ENCODE results near the gene ROBO1.
A peak's percentile ranks its signal among the peaks of the same experiment; 100 is the strongest.

ROBO1 gene

GRCh38 chr3:78974181-78974790 lies 793.5 kb downstream of the ROBO1 start:
- peak; percentile 27 for DNase-seq (ENCODE audit: low read depth)

DNA sequence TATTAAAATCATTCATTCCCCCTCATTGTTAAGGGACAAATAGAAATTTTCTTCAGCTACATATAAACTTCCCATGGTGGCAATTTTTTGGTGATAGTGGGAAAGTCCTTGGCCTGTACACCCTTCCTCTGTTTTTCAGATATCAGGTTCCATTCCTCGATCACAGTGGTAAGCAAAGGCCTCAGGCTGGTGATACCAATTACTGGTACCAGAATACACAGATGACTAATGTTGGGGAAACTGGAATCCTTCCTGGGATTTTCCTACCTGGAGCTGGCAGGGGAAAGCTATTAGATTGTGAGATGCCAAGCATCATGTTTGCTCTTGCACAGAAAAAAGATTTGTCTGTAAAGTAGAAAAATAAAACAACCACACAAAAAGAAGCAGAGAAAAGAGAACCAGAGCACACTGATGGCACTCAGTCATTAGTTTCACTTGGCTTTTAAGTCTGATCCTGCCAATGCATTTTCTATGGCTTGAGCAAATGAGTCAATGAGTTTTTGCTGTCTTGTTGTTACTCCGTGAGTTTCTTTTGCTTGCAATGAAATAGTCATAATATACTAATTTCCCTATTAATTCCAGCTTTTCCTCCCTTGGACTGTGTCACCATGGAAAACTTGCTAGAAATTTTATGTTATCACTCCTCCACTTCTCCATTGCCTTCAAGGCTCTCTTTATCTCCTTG lies 795.0 kb downstream of the ROBO1 start:
- DNase-seq (ENCODE audit: low read depth): no peak

GRCh38 chr3:78970656-78971055 lies 797.1 kb downstream of the ROBO1 start:
- DNase-seq (ENCODE audit: low read depth): no peak

- DNase-seq (ENCODE audit: low read depth): peak; percentile 31
Observed at GRCh38 chr3:78969483-78969882, 798.3 kb downstream of the ROBO1 start.

GRCh38 chr3:78967061-78967460 lies 800.7 kb downstream of the ROBO1 start:
- no peak for DNase-seq (ENCODE audit: low read depth)

- DNase-seq (ENCODE audit: low read depth): no peak
Observed at GRCh38 chr3:78963771-78964170, 804.0 kb downstream of the ROBO1 start.

DNA sequence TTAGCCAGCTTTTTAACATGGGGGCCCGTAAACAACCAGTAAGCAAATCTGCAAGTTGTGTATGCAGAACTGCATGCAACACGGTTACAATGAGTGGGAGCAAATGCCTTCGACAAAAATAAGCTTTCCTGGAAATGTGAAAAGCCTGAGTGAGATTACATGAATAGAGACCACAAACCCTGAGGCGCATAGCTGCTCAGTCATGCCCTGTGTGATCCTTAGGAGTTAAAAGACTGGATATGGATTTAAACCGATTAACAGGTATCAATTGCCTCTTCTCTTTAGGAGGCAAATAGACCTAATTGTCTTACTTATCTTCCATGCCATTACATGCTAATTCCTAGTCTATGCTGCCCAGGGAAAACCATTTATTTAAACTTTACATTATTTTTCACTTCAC lies 810.3 kb downstream of the ROBO1 start:
- no peak for DNase-seq (ENCODE audit: low read depth)

DNA sequence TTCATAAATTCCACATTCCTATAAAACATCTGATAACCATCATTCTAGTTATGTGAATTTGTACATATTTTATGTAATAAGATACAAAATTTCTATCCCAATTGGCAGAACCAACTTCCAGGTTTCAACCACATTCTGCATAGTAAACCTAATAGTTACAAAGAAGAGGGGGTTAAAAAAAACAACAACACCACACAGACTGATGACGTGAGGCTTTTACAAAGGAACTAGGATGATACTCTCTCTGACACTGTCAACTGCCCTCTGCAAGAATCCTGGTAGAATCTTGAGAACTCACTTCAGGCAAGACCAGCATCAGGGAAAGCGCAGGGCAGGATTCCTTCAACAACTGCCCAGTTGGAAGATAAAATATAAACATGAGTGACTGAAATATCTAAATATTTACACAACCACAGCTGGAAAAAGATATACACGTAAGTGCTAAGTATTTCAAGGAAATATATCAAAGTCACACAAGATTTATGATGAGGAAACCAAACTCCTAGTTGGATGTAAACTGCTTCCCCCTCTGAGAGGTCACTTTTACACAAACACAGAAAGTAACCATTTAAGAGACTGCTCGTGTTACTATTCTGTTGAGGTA lies 816.4 kb downstream of the ROBO1 start:
- DNase-seq (ENCODE audit: low read depth): no peak

DNA sequence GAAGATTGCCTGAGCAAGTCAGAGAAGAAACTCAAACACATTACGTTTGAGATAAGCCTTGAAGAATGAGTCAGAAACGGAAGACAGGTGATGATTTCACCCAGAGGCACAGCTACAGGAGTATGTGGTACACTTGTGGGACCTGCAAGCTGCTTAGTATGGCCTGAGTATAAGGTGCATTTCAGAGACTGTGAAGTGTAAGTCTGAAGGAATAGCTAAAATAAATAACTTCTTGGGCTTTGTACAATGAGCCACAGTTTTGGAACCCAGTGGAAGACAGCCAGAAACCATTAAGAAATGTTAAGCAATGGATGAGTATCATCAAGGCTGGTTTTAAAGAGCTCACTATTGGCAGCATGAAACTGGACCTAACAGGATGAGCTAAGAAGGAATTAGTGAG lies 826.2 kb downstream of the ROBO1 start:
- peak; percentile 85 for DNase-seq (ENCODE audit: low read depth)

DNA sequence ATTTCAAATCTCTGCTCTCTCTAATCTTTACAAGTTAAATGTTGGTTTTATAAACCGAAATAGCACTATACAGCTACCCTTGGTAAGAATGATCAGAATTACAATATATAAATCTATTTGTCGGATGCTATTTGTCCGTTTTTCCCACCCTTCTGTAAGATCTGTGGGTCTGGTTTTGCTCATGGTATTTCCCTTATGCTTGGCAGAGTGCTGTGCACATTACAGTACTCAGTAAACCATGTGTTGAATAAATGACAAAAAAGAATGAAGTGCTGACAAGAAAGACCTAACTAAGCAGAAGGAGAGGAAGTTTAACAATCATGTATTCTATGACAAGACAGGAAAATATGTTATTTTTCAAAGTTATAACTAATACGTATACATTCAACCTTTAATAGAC lies 827.2 kb downstream of the ROBO1 start:
- DNase-seq (ENCODE audit: low read depth): no peak

DNA sequence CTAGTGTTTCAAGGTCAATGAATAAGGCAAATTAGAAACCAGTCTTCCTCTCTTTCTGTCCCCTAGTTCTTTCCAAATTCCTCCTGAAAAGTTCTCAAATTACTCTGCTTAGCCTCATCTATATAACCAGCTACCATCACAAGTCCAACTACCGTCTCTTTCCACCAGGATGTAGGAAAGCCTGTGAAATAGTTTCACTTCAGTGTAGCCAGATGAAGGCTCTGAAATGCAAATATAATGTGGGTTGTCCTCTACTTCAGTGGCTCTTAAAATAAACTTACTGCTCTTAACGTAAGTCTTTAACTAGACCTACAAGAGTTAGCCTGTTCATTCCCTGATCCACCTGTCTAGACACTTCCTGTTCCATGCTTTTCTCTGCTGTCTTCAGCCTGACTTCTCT lies 827.7 kb downstream of the ROBO1 start:
- no peak for DNase-seq (ENCODE audit: low read depth)

DNA sequence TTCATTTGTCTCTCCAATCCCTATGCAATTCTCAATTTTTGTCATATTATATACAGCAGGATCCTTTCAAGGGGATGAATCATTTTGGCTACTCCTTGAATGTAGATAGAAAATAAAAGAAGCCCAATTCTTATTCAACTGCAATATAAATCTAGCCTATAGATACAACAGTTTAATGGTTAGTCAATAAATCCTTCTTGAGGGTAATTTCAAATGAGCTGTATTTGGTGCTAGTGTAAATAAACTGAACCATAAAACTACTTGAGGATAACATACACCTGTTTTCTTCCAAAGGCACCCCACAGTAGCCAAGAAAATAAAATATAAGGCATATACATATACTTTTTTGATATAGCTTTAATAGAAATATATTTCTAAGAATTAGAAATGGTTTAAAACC lies 830.3 kb downstream of the ROBO1 start:
- DNase-seq (ENCODE audit: low read depth): no peak

- no peak for DNase-seq (ENCODE audit: low read depth)
Observed at GRCh38 chr3:78927759-78928158, 840.0 kb downstream of the ROBO1 start.

DNA sequence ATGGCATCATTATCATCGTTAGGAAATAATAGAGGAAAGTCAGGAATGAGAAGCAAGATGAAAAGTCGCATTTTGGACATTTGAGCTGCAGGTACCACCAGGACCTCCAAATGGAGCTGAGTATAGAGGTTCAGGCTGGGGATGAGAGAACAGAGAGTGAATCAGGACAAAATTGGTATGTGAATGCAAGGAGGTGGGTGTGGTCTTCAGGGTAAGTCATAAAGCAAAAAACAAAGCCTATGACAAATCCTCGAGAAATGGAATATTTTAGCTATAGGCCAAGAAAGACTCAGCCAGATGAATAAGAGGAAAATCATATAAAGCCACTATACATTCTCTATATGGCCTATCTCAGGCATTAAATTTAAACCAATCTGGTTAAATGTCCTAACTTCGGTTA lies 841.3 kb downstream of the ROBO1 start:
- DNase-seq (ENCODE audit: low read depth): no peak

DNA sequence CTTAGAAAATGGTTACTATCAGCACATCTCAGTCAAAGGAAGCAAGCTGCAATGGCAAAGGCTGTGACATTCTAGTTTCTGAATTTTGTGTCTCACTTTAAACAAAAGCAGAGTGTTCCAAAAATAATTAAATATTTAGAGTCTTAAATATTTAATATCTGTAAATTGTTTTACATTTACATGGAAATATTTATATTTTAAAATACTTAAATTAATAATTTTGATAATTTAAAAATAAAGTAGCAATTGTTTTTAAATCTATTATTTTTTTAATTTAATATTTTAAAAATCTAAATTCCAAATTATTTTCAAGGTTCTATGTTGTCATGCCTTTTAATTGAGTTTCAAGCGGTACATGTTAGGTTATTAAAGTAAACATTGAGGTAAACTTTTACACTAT lies 843.1 kb downstream of the ROBO1 start:
- no peak for DNase-seq (ENCODE audit: low read depth)

GRCh38 chr3:78919021-78919755 lies 848.6 kb downstream of the ROBO1 start:
- DNase-seq (ENCODE audit: low read depth): peak; percentile 68

DNA sequence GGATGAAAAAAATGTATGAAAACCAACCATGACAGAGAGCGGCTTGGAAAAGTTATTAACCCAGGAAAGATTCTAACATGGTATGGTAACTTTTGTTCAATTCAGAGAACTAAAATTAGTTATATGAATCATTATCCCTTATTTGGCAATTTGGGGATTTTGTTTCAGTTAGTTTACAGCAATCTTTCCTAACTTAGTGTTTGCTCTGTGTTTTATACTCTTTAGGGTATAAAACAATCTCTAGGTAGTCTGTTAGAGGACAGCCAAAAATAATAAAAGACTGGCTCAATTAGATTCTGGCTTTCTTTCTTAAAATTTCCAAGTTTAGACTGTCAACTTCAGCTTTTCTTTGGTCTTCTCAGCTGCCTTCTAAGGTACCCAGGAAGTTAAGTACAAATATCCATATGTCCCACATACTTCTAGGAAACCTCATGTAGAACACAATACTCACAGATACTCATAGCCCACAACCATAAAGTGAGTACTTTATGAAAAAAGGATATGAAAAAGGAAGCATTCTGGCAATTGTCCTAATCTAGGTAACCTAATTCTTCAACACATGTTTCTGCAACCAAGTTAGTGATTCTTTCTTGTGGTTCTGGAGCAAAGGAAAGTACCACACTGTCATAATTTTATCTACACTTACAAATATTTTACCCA lies 849.3 kb downstream of the ROBO1 start:
- DNase-seq (ENCODE audit: low read depth): no peak

GRCh38 chr3:78917536-78917935 lies 850.3 kb downstream of the ROBO1 start:
- no peak for DNase-seq (ENCODE audit: low read depth)

- no peak for DNase-seq (ENCODE audit: low read depth)
Observed at GRCh38 chr3:78913711-78914110, 854.1 kb downstream of the ROBO1 start.

DNA sequence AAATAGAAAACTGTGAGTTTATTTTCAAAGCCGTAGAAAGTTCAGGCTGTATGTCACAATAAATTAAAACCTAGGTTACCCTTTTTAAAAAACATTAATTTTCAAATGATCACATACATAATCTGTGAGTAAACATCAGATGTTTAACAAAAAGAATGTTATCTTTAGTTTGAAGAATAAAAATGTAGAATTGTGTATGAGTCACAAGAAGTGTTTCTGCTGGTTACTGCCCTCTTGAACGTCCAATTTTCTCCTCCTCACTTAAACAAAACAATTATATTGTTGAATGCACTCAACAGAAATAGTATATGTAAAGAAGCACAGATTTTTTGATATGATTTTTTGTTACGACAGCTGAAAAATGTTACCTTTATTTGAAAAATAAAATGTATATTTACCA lies 855.1 kb downstream of the ROBO1 start:
- no peak for DNase-seq (ENCODE audit: low read depth)

GRCh38 chr3:78912259-78912658 lies 855.5 kb downstream of the ROBO1 start:
- DNase-seq (ENCODE audit: low read depth): no peak

GRCh38 chr3:78911394-78911793 lies 856.4 kb downstream of the ROBO1 start:
- DNase-seq (ENCODE audit: low read depth): no peak

Data from GM04504 (cell line).